HG03354 (cell line): ENCODE results near the gene LAMP5.

ENCODE experiments used
- ATAC-seq: cut with Tn5 transposase; IDR thresholded peaks from one replicate; pipeline ENCODE4 v1.9.1; 2021; ENCODE audit warnings: mild to moderate bottlenecking; ENCODE audit not compliant: unreplicated experiment, poor library complexity, severe bottlenecking

The LAMP5 gene

DNA sequence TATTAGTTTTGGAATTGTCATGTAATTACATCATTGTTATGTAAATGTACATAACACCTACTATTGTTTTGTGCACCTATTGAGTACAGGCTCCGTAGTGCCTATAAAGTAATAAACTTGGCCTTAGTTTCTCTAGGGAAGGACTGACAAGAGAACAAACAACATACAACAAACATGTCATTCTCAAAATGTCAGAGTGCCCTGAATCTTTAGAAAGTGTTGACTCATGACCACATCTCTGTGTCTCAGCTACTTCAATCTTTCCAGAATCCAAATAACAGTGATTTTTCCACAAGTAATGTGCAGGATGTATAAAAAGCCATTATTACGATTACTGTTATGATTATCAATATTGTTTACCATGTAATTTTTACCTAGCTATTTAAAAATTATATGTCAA is 17.2 kb downstream of the LAMP5 start:
- ATAC-seq: no peak

DNA sequence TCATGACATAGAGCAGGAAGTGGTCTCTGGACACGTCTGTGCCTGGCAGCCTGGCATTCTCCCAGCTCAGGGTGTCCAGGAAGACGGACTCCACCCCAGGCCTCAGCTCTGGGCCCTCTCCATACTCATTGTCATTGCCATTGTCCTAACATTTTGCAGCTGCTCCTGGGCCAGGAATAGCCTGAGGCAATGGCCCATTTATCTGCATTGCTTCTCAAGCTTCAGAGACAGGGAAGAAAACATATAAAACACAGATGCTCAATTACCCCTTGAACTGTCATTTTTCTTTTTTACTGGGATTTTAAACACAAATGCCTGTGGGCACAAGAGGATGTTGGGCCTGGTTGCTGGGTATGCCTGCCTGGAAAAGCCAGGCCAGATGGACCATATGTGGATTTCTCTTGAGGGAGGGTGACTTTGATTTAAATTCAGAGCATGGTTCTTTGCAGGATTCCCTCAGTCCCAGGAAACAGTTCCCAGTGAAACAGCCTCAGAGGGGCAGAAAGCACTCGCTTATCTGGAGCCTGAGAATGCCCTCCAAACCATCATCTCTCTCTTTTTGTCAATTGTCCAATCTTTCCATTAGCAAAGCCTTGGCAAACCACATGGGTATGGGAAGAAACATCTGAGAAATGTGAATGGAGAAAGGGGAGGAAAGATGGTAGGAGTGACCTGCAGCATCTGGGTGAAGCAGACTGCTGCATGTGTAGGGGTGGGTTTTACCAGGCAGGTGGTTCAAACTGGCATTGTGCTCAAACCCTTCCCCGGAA is 17.9 kb downstream of the LAMP5 start:
- no peak for ATAC-seq

DNA sequence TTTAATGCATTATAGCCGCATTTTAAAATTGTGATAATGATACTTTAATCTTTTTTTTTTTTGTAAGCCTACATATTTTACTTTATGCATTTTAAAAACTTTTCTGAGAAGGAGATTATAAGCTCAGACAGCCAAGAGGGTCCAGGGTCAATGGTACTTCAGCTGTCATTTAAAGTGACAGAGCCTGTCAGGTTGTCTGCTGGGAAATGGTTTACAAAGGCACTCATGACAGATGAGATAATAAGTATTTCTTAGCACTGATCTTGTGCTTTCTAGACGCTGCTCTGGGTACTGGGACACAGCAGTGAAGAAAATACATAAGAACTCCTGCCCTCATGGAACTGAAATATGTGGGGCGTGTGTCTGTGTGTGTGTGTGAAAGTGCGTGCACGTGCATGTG is 19.6 kb downstream of the LAMP5 start:
- no peak for ATAC-seq

DNA sequence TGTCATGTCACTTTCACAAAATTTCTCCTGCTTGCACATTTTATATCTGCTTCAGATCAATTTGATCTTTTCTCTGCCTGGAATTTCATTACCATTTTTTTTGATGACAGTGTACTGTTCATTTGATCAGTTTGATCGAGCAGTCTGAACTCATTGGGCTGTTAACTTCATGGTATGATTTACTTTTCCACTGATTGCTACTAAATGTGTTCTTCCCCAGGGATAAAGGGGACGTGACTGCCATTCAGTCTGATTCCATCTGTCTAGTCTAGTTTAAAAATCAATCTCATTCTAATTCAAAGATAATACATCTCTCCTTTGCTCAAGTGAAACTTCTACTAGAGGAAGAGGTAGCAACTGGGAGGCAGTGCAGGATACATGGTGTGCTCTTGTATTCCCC is 21.1 kb downstream of the LAMP5 start:
- no peak for ATAC-seq

DNA sequence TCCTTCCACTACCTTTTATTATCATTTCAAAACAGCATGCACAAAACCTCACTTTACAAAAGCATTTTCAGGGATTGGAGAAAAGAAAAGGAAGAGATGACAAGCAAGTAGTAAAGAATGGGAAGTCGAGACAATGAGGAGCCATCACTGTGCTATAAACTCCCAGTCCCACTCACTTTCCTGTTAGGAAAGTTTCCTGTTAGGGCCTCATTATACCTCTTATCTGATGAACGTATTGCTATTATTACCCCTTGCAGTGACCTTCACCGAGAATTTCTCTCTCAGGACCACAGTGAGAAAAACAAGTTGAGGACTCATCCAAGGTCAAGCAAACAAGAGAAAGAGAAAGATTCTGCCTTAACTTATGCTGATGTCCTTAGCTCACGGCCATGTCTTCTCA is 28.8 kb downstream of the LAMP5 start:
- ATAC-seq: no peak

DNA sequence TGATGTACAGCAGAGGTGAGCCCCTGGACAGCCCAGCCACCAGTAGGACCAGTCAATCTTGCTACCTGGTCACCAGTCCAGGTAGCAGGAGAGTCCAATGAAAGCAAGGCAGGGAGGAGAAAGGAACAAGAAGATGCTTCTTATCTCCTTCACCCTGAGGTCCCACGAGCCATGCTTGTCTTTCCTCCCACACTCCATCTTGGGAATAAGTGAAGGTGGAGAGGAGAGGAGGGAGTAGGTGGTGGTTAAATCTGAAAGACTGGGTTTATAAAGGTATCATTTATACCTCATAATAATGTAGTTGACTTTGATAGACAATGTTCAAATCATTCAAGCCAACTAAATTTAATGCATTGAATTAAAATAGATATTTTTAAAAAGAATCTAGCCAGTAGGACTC is 35.9 kb downstream of the LAMP5 start:
- no peak for ATAC-seq

DNA sequence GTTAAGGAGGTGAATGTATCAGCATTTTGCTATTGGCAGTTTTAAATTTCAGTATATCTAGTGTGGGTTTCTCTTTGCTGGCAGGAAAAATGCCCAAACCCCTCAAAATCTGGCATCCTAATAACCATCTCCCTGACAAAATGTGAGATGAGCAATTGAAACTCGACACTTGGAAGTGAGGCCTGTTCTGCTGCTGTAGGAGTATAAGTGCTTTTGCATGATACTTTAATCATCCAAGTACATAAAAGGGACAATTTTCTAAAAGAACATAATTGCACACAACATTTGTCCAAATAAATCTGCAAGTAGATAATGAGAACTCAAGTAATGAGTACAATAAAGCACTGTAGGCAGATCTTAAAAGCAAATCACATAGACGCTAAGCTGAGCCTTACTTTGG is 36.5 kb downstream of the LAMP5 start:
- ATAC-seq: no peak

DNA sequence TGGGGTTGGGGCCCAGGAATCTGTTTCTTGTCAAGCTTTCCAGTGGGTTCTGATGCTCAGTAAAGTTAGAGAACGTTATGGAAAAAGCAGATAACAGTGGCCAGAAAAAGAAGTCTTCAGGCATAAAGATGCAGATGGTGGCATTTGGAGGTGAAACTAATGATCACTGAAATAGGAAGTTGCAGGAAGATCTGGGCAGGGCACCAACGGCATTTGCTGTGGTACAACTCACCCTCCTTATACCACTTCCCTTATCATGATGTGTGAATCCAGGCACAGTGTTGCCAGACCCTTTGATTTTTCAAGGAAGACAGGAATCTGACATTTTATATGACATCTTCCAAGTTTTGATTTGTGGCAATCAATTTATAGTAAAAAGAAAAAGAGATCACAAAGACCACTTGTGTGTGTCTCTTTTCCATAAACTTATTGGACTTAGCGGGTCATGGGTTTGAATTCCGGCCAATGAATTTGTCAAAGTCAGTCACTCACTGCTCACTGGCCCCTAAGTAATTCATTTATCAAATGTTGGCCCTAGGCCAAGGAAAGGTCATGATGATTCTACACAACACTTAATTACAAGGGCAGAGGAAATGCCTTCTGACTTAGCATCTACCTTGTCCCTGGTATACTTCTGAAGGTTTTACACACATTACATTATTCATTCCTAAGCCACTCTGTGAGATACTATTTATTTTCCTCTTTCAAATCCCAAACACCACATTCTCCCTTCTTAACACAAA is 37.6 kb downstream of the LAMP5 start:
- no peak for ATAC-seq

DNA sequence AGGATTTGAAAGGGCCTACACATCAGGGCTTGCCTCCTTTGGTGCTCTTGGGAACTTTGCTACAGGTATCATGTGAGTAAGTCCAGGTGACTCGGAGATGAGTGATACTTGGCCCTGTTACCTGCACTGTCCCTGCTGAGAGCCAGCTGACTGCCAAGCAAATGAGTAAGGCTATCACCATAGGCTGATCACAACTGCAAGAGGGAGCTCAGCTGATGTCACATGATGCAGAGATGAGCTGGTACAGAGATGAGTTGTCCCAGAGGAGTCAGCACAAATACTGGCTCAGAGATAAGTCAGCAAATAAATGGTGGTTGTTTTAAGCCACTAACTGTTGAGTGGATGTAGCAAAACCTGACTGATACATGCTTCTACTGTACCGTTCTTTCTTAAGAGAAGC is 41.4 kb downstream of the LAMP5 start:
- ATAC-seq: no peak

DNA sequence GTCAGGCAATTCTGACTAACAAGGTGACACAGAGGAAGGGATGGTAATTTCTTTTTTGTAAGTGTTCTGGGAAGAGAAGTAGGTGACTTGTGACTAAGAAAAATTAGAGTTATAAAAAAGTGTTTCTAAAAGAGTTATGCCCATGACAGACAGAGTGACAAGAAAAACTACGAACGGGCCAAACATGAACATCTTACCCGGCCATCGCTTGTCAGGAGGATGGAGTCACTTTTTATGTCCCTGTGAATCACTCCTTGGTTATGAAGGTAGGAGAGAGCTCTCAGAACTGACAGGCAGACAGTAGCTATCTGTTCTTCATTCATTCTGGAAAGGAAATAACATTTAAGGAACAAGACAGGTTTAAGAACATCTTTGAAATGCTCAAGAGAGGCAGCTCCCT is 43.0 kb downstream of the LAMP5 start:
- ATAC-seq: no peak

DNA sequence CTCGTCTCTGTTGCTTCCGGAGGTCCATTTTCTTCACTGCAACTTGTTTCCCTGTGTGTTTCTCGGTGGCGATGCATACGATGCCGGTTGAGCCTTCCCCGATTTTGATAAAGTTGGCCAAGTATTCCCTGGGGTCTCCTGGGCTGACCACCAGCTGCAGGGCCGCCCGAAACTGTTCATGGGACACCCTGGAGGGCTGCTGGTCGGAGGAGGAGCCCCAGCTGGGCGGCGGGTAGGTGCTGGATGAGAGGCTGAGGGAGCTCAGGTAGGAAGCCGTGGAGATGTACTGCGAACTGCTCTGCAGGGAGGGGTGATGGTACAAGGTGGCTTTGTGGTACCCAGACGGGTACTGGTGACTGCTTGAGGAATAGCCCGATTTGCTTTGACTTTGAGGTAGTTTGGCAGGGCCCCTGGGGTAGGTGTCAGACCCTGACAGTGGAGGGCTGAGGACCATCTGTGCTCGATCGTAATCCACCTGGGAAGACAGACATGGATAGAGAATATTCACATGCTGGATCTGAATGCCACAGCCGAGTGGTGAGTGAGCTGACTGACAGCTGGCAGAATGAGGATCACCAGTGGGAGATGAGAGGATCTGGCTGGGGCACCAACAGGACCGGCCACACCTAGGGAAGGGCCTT is 51.6 kb downstream of the LAMP5 start:
- ATAC-seq: no peak

DNA sequence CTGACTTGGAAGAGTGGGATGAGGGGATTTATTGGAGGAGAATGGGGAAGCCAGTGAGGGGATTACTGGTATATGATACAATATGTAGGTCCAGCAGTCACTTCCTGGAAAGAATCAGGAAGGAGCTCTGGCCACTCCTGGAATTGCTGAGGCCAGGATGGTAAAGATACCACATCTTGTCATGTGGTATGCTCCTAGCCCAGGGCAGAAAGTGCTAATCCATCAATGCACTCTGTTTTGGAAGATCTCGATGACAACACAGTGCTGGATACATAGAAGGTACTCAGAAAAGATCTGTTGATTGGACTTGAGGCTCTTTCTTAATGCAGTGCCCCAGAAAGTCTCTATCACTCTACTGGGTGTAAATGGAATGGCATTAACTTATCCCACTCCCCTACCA is 52.6 kb downstream of the LAMP5 start:
- ATAC-seq: no peak

DNA sequence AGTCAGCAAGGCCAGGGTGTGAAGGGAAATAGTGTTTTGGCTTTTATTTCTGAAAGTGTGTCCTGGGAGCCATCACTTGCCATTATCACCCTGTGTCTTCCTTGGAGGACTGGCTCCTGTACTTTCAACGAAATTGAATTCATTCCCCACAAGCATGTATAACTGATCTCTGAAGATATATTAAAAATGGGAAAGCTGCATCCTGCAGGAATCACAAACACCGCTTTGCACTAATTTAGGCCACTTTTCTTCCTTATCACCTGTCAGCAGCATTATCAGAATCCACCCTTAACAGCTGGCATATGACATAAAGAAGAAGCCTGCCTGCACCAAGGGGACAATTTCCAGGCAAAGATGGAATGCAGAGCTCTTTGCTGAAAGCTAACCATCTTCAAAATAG is 56.2 kb downstream of the LAMP5 start:
- no peak for ATAC-seq

DNA sequence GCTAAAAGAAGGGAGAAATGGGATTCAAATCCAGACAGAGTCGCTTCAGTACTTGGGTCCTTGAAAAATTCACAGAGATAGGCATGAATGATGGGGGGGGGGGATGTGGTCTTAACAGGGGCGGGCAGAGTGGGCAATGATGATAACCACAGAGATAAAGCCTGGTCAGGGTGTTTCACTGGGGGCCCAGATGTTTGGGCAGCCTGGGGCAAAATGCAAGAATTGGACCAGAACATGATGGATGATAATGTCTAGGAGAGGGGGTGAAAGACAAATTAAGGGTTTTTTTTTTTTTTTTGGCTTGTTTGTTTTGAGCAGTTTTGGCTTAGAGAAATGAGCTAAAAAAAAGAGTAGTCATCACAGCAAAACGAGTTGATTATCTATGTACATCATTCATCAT is 57.4 kb downstream of the LAMP5 start:
- ATAC-seq: no peak

DNA sequence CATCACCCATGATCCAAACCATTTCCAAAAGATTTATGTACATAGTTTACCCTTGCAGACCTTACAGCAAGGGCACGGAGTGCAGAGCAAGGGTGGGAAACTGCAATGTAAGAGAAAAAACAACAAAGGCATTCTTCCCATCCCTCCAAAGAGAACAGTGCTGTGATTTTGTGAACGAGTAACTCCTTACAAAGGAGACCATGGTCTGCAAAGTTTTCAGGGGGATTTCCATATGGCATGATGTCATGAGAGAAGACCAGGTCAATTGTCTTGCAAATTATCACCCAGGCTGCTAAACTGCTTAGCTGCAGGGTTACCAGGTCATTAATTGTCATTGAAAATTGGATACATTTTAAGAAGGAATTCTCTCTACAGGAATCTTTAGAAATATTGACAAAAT is 58.3 kb downstream of the LAMP5 start:
- no peak for ATAC-seq

DNA sequence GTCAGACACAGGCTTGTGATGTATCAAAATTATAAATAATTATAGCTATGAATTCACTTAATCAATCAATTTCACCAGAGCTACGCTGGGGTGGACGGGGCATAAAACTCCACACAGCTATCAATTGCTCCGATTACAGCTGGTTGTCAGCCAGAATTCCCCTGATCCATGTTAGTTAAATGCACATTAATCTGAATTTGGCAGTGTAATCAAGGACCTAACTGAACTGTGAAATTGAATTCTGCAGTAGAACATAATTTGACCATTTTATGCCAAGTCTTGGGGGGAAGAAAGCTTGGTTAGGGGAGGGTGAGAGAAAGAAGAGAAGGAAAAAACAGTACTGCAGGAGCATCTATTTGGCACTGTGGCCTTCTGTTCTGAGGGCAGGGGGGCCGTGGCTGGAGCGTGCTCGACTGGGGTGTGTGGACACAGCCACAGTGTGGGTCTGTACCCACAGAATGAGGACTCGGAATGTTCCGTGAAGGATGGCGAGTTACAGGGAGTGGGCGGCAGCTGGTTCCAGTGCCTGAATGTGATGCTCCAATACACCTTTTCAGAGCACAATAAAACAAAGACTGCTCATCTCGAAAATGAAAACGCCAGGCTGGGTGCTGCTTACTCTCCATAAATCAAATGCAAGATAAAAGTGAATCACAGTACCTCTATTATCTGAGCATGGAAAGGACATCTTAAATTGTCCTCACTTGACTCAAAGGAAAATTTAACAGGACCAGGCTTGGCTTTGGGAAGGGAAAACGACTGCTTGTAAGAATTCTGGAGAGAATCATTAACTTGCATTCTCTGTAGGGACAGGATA is 59.2 kb downstream of the LAMP5 start:
- no peak for ATAC-seq

DNA sequence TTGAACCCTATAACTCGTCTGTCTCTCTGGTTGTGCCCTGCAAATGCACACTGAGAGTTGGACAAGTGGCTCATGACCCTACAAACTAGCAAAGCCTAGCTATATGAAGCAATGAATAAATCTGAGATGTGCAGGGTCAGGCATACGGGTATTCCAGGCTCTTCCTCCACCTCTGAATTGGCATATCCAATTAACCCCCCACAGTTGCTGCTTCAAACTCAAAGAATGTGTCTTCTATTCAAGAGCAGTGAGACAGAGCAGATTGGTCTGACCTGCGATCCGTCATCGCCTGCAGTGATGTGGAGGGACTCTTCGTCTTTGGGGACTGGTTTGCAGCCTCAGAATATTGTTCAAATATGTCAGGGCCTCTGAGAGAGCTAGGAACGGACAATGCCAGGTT is 59.8 kb downstream of the LAMP5 start:
- no peak for ATAC-seq

DNA sequence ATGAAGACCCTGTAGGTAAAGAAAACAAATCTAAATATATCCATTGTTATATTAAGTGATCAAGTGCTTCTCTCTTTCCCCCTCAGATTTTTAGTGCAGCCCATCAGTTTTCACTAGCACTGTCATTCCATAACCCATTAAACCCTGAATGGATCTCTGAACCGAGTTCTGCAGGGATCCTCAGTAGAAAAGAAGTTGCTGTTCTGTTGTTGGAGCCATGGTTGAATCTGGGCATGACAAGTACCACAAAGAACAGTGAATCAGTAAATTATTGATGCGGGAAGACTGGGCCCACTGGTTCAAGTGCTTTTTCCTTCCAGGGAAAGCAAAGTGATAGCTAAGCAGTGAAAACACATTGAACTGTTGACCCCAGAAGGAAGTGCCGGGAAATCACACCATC is 60.4 kb downstream of the LAMP5 start:
- no peak for ATAC-seq

DNA sequence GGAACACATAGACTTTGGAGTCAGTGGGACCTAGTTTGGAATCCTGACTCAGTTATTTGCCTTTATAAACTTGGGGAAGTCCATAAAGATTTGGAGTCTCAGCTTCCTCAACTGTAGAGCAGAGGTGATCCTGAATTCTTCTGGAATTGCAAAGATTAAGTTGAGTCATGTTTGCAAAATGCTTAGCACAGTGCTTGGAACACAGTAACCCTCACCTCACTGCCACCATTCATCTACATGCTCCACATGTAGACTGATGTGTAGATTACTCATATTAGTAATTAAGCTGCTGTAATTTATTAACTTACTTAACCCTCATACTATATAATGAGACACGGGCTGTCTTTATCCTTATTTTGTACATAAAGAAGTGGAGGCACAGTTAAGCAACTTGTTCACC is 61.4 kb downstream of the LAMP5 start:
- no peak for ATAC-seq

DNA sequence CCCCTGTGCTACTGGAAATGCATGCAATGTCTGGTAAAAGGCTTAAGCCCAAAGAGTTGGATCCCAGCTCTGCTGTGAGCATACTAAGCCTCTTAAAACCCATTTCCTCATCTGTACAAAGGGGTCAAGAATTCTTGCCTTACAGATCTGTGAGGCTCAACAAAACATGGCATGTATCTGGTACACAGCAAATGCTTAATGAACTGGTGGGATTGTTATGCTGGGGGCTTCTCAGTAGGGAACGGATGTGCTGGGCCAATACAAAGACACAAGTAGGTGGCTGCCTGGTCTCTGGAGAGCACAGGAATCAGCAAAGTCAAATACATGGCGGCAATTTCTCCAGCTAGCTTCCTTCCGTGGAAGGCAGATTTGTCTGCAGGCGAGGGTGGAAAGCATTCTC is 62.3 kb downstream of the LAMP5 start:
- no peak for ATAC-seq
